Activated T-cell treated with anti-CD3 and anti-CD28 coated beads, Interleukin-2, amount 50 U/mL, for 1 hour (primary cell): ENCODE data around the gene ABCC3.
"Not testable (repeated sequence)": the region's sequence is repeated elsewhere in the genome, so short reads cannot be mapped to it uniquely, and the experiment has no call there.

ENCODE experiments used
- DNase-seq: peaks from one replicate; pipeline ENCODE4 v3.0.0-alpha.2; 2020

The ABCC3 gene

DNA sequence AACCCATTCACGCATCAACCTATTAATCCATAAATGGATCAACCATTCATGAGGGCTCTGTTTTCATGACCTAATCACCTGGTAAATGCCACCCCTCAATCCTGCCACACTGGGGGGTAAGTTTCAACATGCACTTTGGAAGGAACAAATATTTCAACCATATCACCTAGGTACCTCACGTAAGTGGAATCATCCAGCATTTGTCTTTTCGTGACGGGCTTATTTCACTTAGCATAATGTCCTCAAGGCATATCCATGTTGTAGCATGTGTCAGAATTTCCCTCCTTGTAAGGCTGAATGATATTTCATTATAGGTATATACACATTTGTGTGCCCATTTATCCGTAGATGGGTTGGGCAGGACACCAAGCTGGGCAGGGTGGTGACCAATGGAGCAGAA is 37.4 kb downstream of the ABCC3 start:
- no peak for DNase-seq

DNA sequence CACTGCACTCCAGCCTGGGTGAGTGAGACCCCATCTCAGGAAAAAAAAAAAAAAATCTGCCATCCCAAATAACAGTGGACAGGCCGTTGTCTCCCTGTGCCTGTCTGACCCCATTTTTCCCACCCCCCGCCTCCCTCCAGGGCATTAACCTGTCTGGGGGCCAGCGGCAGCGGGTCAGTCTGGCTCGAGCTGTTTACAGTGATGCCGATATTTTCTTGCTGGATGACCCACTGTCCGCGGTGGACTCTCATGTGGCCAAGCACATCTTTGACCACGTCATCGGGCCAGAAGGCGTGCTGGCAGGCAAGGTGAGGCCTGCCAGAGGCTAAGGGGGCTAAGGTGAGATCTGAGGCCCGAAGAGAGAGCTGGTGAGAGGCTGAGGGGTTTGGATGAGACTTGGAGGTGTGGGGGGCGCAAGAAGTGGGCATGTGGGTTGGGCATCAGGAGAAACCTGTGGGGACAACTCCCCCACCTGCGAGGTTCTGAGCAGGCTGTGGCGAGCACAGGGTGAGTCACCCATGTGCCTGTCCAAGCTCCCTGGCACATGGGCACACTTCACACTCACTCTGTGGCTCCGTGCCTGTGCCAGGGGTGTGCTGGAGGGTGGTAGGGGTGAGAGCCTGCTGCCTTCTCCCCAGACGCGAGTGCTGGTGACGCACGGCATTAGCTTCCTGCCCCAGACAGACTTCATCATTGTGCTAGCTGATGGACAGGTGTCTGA is 38.3 kb downstream of the ABCC3 start:
- DNase-seq, result no peak

DNA sequence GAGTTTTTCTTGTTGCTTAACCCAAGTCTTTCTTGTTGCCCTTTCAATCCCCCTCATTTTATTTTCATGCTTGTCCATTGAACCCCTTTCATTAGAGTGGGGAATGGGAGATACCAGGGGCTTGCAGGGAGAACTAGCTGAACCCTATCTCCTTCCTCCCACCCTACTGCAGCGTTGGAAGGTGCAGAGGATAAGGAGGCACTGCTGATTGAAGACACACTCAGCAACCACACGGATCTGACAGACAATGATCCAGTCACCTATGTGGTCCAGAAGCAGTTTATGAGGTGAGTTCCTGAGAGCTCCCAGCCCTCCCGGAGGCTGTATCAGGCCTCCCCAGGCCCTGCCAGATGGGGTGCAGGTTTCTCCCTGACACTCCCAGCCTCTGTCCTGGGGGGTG is 40.5 kb downstream of the ABCC3 start:
- DNase-seq, result no peak

DNA sequence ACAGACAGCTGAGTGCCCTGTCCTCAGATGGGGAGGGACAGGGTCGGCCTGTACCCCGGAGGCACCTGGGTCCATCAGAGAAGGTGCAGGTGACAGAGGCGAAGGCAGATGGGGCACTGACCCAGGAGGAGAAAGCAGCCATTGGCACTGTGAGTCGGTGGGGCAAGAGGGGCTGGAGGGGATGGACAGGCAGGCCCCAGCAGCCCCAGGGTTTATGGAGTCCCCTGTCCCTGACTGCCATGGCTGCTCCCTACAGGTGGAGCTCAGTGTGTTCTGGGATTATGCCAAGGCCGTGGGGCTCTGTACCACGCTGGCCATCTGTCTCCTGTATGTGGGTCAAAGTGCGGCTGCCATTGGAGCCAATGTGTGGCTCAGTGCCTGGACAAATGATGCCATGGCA is 40.9 kb downstream of the ABCC3 start:
- no peak for DNase-seq

DNA sequence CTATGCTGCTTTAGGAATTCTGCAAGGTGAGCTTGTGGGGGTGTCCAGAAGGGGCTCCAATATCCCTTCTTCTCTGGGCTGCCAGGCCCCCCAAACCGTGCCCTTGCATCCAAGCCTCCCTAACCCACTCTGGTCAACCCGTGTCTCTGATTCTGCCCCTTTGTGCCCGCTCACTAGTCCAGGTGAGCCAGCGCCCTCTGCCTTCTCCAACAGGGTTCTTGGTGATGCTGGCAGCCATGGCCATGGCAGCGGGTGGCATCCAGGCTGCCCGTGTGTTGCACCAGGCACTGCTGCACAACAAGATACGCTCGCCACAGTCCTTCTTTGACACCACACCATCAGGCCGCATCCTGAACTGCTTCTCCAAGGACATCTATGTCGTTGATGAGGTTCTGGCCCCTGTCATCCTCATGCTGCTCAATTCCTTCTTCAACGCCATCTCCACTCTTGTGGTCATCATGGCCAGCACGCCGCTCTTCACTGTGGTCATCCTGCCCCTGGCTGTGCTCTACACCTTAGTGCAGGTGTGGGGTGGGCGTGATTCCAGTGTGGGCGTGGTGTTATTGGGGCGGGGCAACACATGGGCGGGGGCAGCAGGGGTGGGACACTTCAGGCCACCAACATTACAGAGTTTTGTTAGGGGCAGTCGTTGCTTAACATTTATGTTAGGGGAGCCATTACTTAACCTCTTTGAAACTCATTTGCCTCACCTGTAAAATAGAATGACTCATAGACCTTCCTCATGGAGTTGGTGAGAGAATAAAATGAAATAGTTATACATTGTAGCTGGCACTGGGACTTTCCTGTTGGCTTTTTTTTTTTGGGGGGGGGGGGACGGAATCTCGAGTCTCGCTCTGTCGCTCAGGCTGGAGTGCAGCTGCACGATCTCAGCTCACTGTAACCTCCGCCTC is 41.6 kb downstream of the ABCC3 start:
- no peak for DNase-seq

DNA sequence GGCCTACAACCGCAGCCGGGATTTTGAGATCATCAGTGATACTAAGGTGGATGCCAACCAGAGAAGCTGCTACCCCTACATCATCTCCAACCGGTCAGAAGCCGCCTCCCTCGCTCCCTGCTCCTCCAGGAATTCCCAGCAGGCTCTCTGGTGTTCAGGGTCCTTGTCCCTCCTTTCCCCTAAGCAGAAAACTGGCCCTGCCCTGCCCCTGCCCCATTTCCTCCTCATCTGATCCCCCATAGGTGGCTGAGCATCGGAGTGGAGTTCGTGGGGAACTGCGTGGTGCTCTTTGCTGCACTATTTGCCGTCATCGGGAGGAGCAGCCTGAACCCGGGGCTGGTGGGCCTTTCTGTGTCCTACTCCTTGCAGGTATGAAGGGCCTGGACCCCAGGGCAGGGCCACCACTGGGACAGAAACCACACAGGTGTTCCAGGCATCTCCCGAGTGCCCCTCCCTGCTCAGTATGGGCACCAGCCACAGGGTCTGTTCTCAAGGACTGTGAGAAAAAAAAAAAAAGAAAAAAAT is 43.2 kb downstream of the ABCC3 start:
- no peak for DNase-seq

DNA sequence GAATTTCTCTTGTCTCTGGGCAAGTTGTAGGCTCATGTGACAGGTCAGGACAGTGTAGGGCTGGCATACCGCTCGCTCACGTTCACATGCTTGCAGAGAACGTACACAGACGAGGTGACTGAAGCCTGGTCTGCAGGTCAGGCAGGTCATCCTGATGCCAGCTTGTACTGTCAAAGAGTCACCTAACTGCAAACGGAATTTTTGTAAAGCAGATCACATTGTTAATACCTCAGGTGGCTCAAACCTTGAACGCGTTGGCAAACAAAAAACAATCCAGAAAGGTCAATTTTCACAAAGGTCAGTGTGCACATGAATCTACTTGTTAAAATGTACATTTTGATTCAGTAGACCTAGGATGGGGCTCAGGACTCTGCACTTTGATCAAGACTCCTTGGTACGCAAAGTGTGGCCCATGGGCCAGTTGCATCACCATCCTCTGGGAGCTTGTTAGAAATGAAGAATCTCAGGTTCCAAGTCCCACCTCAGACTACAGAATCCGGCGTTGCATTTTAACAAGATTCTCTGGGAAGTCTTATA is 44.4 kb downstream of the ABCC3 start:
- no peak for DNase-seq

DNA sequence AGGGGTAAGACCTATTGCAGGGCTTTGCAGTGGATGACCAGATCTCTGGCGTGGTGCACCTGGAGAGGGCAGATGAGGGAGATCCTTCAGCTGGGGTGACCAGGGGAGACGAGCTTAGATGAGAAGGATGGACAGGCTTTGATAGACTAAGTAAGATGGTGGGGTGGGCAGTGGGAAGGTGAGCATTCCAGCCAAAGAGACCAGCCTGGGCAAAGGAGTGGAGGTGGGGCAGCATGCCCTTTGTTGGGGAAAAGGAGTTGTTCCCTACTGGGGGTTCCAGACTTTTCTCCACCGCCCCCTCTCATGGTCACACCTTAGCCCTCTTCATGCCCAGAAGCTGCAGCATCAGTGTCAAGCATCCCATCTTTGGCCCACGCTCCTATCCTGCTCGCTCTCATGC is 45.4 kb downstream of the ABCC3 start:
- no peak for DNase-seq

DNA sequence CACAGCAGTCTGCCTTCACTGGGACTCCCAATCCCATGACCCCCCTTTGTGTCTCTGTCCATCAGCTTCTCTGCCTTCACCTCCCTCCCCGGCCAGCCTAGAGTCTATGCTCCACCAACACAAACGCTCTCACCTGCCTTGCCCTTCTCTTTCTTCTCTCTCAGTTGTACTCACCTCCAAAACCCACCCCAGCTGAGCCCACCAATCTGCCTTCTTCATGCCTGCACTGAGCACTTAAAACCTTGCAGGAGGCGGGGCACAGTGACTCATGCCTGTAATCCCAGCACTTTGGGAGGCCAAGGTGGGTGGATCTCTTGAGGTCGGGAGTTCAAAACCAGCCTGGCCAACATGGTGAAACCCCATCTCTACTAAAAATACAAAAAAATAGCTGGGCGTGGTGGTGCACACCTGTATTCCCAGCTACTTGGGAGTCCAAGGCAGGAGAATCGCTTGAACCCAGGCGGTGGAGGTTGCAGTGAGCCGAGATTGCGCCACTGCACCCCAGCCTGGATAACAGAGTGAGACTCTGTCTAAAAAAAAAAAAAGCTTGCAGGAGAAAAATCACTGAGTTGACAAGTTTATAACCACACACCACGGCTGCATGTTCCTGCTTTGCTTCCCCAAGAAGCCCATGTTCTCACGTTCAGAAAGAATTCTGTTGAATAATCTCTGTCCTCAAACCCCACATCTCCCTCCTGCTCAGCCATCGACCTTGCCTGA is 46.0 kb downstream of the ABCC3 start:
- not testable (repeated sequence) for DNase-seq

DNA sequence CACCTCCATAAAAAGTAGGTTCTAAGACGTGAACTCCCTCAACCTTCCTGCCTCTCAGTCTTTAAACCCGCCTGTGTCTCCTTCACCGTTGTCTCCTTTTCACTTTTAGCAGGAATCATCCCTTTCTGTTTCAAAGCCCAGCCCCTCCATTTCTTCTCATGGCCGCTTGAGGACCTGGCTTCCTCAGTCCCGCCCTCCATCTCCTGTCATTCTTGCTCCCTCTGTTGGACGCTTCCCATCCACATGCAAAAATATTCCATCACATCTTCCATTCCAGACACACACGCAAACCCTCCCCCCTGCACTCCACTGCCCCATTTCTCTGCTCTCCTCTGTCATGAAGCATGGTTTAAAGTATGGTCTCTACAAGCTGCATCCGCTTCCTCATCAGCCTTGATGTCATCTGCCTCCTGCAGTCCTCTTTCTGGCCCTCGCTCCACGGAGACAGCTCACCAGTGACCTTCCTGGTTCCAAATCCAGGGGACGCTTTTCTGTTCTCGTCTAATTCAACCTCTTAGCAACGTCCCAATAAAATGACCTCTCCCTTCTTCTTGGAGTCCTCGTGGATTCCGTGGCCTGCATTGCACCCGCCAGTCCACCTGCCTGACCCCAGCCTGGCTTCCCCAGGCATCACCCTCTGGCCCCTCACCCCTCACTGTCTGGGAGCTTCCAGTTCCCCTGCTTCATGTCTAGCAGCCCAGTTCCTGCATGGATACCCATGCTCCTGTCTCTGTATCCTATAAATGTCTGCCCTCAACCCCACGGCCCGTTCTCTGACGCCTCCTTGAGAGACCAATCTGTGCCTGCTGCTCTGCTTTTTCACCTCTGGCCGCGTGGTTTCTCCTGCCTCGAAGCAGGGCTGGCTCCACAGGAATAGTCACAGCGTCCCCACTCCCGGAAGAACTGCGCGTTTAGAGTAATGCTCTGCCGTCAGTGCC is 46.9 kb downstream of the ABCC3 start:
- DNase-seq, result no peak

DNA sequence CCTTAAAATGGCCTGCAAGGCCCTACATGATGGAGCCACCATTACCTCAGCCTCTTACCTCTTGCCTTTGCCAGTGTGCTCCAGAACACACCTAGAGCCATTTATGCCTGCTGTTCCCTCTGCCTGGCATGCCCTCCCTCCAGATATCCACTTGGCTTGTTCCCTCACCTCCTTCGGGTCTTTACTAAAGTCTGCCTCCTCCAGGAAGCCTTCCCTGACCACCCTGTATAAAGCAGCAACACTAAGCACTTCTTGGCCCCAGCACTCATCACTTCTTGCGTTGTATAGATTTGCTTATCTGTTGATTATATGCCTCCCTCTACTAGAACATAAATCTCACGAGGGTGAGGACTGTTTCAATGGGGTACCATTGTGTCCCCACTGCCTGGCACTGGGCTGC is 47.8 kb downstream of the ABCC3 start:
- no peak for DNase-seq

DNA sequence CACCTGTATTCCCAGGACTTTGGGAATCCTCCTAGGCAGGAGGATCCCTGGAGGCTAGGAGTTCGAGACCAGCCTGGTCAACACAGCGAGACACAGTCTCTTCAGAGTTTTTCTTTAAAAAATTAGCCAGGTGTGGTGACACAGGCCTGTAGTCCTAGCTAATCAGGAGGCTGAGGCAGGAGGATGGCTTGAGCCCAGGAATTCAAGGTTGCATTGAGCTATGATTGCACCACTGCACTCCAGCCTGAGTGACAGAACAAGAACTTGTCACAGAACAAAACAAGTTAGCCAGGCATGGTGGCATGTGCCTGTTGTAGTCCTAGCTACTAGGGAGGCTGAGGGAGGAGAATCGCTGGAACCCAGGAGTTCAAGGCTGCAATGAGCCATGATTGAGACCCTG is 48.3 kb downstream of the ABCC3 start:
- no peak for DNase-seq

DNA sequence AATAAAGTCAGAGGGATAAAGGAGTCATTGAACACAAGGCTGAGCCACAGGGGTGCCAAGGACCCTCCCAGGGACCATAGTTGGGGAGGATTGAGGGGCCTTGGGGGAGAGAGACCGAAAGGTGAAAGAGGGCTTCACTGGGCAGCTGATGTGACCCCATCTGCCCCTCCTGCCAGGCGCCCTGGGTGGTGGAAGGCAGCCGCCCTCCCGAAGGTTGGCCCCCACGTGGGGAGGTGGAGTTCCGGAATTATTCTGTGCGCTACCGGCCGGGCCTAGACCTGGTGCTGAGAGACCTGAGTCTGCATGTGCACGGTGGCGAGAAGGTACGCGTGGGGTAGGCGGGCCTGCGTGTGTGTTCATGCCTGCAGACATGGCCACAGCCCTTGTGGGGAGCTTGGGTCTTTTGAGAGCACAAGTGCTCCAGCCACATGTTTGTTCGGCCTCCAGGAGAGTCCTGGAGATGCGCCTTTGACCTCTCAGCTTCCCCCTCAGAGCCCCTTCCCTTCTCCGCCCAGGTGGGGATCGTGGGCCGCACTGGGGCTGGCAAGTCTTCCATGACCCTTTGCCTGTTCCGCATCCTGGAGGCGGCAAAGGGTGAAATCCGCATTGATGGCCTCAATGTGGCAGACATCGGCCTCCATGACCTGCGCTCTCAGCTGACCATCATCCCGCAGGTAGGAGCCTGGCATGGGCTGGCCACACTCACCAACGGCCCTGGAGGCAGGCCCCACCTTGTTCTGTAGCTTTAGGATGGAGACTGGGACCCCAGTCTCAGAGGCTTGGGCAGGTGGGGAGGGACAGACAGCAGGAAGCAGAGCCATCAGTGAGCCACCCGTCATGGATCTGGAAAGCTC is 49.0 kb downstream of the ABCC3 start:
- no peak for DNase-seq

DNA sequence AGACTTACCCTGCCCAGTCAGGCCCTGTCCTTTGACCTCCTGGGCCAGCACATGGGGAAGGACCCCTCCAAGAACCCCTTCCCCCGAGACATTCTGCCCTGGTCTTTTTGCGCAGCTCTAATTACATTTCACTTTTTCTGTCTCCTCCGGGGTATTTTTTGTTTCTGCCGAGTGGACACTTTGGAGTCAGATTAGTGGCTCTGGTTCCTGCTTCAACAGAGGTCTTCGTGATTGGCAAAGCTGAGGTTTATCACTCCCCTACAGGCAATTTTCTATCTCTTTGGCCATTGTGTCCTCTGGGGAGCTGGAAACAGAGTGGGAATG is 49.6 kb downstream of the ABCC3 start:
- DNase-seq, result no peak

DNA sequence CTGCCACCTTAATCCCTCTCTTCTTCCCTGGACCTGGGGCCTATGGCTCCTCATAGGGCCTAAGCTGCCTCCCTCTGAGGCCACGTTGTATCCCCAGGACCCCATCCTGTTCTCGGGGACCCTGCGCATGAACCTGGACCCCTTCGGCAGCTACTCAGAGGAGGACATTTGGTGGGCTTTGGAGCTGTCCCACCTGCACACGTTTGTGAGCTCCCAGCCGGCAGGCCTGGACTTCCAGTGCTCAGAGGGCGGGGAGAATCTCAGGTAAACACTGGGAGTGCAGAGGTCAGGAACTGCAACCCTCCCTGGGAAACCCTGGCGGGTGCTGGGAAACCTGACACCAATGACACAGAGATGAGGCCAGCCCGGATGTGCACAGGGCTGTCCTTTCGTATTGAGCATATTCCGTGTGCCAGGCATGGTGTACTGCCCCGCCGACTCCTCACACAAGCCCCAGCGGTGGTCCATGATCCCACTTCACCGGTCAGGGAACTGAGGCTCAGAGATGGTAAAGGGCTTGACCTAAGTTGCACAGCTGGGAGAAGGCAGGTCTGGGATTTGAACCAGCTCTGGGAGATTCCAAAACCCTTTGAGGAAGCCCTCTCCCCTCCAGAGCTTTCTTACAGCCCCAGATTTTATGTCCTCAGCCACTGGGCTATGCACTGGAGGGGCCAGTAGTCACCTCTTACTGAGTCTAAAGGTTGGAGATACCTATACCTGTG is 50.1 kb downstream of the ABCC3 start:
- no peak for DNase-seq

DNA sequence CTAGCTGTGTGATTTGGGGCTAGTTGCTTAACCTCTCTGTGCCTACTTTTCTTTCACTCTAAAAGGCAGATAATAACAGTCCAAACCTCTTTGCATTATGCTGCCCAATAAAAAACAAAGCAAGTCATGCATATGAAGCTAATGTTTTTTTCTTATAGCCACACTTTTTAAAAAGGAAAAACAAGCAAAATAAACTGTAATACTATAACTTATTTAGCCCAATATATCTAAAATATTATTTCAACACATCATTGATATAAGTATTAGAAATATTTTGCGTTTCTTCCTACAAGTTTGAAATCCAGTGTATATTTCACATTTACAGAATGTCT is 50.6 kb downstream of the ABCC3 start:
- no peak for DNase-seq

DNA sequence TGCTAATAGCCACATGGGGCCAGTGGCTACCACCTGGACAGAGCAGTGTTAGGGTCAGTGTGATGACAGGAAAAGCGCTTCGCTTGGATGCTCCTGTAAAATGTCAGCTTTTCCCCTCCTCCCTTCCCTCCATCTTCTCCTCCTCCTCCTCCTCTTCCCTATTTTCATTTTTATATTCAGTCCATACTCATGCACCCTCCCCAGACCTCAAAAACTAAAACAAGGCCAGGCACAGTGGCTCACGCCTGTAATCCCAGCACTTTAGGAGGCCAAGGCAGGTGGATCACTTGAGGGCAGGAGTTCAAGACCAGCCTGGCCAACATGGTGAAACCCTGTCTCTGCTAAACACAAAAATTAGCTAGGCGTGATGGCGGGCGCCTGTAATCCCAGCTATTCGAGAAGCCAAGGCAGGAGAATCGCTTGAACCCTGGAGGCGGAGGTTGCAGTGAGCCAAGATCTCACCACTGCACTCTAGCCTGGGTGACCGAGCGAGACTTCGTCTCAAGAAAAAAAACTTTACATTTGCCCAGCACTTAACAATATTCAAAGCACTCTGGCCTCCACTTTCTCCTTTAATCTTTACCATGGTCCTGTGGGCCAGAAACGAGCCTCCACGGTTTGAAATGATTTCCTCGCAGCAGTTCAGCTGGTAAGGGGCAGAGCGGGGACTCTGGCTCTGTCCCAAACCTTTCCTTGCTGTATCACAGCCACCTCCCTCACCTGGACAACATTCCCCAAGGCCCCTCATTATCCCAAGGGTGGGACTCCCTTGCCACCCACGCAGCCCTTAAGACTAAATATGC is 51.2 kb downstream of the ABCC3 start:
- no peak for DNase-seq

DNA sequence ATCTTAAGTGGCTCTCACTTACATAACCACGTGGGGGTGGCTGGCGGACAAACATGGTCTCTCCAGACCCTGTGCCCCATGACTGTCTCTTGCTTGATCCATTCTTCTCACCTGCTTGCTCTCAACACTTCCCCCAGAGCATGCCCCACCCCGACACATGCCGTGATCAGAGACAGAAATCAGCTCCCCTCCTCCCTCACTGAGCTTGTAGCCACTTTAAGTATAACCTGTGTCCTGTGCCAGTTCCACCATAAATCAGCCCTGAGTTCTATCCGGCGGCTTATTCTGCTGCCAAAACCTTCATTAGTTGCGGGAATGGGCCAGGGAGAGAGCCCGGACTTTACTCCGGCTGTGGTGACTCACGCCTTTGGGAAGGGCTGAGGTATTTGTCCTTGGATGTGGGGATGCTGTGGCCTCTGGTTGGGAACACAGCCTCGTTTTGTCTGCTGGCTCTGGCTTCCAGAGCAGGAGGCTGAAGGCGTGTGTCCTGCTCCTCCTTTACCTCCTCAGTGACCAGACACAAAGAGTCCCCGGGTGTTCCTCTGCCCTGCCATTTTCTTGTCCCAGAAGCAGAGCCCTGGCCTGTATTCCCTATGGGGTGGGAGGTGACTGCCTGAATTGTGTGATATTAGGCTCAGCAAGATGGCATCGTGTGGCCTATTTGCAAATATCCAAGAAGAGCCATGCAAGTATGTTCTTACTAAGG is 52.0 kb downstream of the ABCC3 start:
- no peak for DNase-seq
